B cell (primary cell): Measurements from ENCODE around the gene CLEC6A. TPM values are rescaled to one million over a fixed set of nuclear protein-coding genes. Genes with fewer than 3 reads are reported as not detected.

Experiments
- ATAC-seq: fragments of 200-7000 bp; cut with Tn5 transposase; one replicate; pipeline ENCODE4 v1.10.0; 2021; ENCODE audit warnings: low read depth, mild to moderate bottlenecking, moderate number of reproducible peaks, moderate library complexity
- CTCF ChIA-PET: fragments of 350-600 bp; sonication (Branson Sonifier 250); formaldehyde crosslinking; loops from one replicate; lab custom pipeline; 2021; ENCODE audit warnings: antibody characterized with exemption, inconsistent platforms; lab: Charles Lee
- POLR2A ChIA-PET: fragments of 350-600 bp; sonication (Branson Sonifier 250); formaldehyde crosslinking; loops from one replicate; lab custom pipeline; 2021; ENCODE audit warnings: antibody characterized with exemption; lab: Charles Lee
- DNase-seq: peaks from one replicate; pipeline ENCODE4 v3.0.0; 2013
- H2AFZ ChIP-seq: 2 replicates; pipeline ENCODE4 v1.6.1; 2012; ENCODE audit warnings: mild to moderate bottlenecking, low read depth, low read length; ENCODE audit not compliant: insufficient read depth, poor library complexity, severe bottlenecking
- H3K27ac ChIP-seq, 2 donors: 1 replicate in 1 of 2; 2 replicates in 1 of 2; pipeline ENCODE4 v1.5.1; 2012 to 2013; ENCODE audit warnings: low read length in 2 of 2, mild to moderate bottlenecking in 2 of 2, moderate library complexity in 1 of 2
- H3K27me3 ChIP-seq, 4 experiments: fragments of 200-600 bp in 1 of 4; sonication (generic) in 1 of 4; replicated peaks in 1 of 4; 1 replicate in 2 of 4; 2 replicates in 2 of 4; pipeline versions ENCODE4 v1.6.1 to v1.7.0; 2013 to 2016; ENCODE audit warnings: low read length in 3 of 4, mild to moderate bottlenecking in 2 of 4, mixed read lengths in 1 of 4, moderate library complexity in 1 of 4; ENCODE audit not compliant: insufficient read depth in 4 of 4, control insufficient read depth in 3 of 4; ENCODE audit errors: control extremely low read depth in 1 of 4
- H3K36me3 ChIP-seq, 2 experiments: replicated peaks in 1 of 2; 1 replicate in 1 of 2; 2 replicates in 1 of 2; pipeline versions ENCODE4 v1.6.1 to v1.7.1; 2013; ENCODE audit warnings: low read length in 1 of 2; ENCODE audit not compliant: insufficient read depth in 2 of 2, control insufficient read depth in 1 of 2; ENCODE audit errors: control extremely low read depth in 1 of 2, extremely low read depth in 1 of 2
- H3K4me1 ChIP-seq, 2 donors: fragments of 200-600 bp in 1 of 2; sonication (generic) in 1 of 2; 1 replicate in 1 of 2; 2 replicates in 1 of 2; pipeline versions ENCODE4 v1.5.1 to v1.6.1; 2013 to 2017; ENCODE audit warnings: low read length in 2 of 2; ENCODE audit not compliant: control insufficient read depth in 2 of 2, insufficient read depth in 2 of 2
- H3K4me2 ChIP-seq: replicated peaks from 2 replicates; pipeline ENCODE3; 2012; ENCODE audit warnings: mild to moderate bottlenecking, low read depth, low read length; ENCODE audit not compliant: poor library complexity, severe bottlenecking
- H3K4me3 ChIP-seq, 5 experiments: fragments of 200-600 bp in 1 of 5; sonication (generic) in 1 of 5; 1 replicate in 3 of 5; 2 replicates in 2 of 5; pipeline versions ENCODE4 v1.5.1 to v1.7.0; 2011 to 2016; ENCODE audit warnings: low read length in 4 of 5, mild to moderate bottlenecking in 4 of 5, low read depth in 2 of 5, control low read depth in 1 of 5, moderate library complexity in 1 of 5; ENCODE audit not compliant: insufficient read depth in 1 of 5; ENCODE audit errors: control extremely low read depth in 1 of 5, extremely low read depth in 1 of 5
- H3K79me2 ChIP-seq: fragments of 200-600 bp; sonication (generic); one replicate; pipeline ENCODE4 v1.6.0; 2016; ENCODE audit warnings: low read length; ENCODE audit not compliant: control insufficient read depth, insufficient read depth
- H3K9ac ChIP-seq: fragments of 200-600 bp; sonication (generic); 2 replicates; pipeline ENCODE4 v1.6.1; 2017; ENCODE audit warnings: mild to moderate bottlenecking, low read length, moderate library complexity
- H3K9me3 ChIP-seq, 3 donors: one replicate each; pipeline versions ENCODE4 v1.6.1 to v1.7.1; 2013; ENCODE audit warnings: low read length in 2 of 3; ENCODE audit not compliant: control insufficient read depth in 2 of 3, insufficient read depth in 1 of 3; ENCODE audit errors: control extremely low read depth in 1 of 3
- H4K20me1 ChIP-seq: 2 replicates; pipeline ENCODE4 v1.6.0; 2012; ENCODE audit warnings: mild to moderate bottlenecking, low read length; ENCODE audit not compliant: insufficient read depth, control insufficient read depth, poor library complexity, severe bottlenecking
- H3K27ac Mint-ChIP-seq: one replicate; pipeline ENCODE4 v1.8.0; 2021; ENCODE audit warnings: mixed read lengths
- H3K27me3 Mint-ChIP-seq: one replicate; pipeline ENCODE4 v1.8.0; 2021; ENCODE audit warnings: mixed read lengths
- H3K4me1 Mint-ChIP-seq: one replicate; pipeline ENCODE4 v1.8.0; 2021; ENCODE audit warnings: mixed read lengths
- H3K4me3 Mint-ChIP-seq: one replicate; pipeline ENCODE4 v1.8.0; 2021; ENCODE audit warnings: mixed read lengths
- H3K9me3 Mint-ChIP-seq: one replicate; pipeline ENCODE4 v1.8.0; 2022; ENCODE audit warnings: mixed read lengths; ENCODE audit not compliant: insufficient read depth
- CTCF ChIP-seq: fragments of 200-600 bp; IDR thresholded peaks from one replicate; pipeline ENCODE4 v1.8.0; 2022; ENCODE audit warnings: antibody characterized with exemption, mild to moderate bottlenecking
- EZH2 ChIP-seq: IDR thresholded peaks from 2 replicates; pipeline ENCODE4 v1.6.1; 2012; ENCODE audit warnings: borderline replicate concordance, low read depth, mild to moderate bottlenecking, moderate library complexity, low read length; ENCODE audit not compliant: insufficient read depth, poor library complexity, severe bottlenecking
- WGBS: methylation state at CpG from one replicate; pipeline ENCODE4 v1.1.5; 2013; ENCODE audit warnings: missing lambda C conversion rate; ENCODE audit not compliant: insufficient coverage; 5-methylcytosine and 5-hydroxymethylcytosine counted together
- intact Hi-C: fragments of 100-400 bp; cut with micrococcal nuclease; formaldehyde crosslinking; loops from one replicate; pipeline ENCODE4 v1.10.0; 2022
- polyA plus RNA-seq: library from polyadenylated mRNA; depleted of rRNA; stranded (reverse); fragments of >200 nt; gene quantifications from 2 replicates; pipeline ENCODE4 v1.2.3, GENCODE V29; 2012
- total RNA-seq, 2 donors: library from RNA; stranded (reverse); fragments of 120-200 nt in 1 of 2; gene quantifications; 1 replicate in 1 of 2; 2 replicates in 1 of 2; pipeline versions ENCODE4 v1.2.3 to v1.2.4, GENCODE V29; 2013 to 2022

Gene CLEC6A
- total and polyA plus RNA-seq, 2 donors (not counting 1 experiment from before 2014, with no cell fraction given): 0.07 TPM; not detected in 1

DNA sequence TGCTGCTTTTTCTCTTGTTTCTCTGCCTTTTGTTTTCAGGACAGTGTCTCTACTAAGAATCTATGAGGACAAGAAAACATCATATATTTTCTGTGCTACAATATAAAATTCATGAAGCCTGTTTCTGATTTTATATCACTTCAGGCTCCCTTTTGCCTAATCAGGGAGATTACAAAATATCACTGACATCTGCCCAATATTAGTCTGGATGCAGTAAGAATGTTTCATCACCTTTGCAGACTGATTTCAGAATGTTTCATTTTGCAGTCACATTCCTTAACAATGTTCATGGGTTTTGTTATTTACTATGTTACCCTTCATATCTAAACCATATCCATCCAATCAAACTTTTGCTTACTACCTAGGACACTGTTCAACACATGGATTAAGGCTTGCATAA, 491 bp upstream of the CLEC6A start:
- ATAC-seq: no peak
- Histone ChIP-seq H3K27me3 (peaks cover 0 to 8% (median 2%) of the 10 kb centered on the region in 4 experiments), H3K4me2 (no peak overlapping the region), H3K36me3 (no peaks in the 10 kb centered on the region), H3K4me1 (no peaks in the 10 kb centered on the region), H3K9ac (no peak overlapping the region), H4K20me1 (no peaks in the 10 kb centered on the region), H3K79me2 (no peaks in the 10 kb centered on the region), H3K4me3 (no peak overlapping the region), H2AFZ (no peak overlapping the region), H3K9me3 (no peaks in the 10 kb centered on the region), H3K27ac (no peak overlapping the region)
- TF ChIP-seq CTCF (no peak), EZH2 (no peak)
- Mint-ChIP-seq H3K9me3 (no peaks in the 10 kb centered on the region), H3K27ac (no peak overlapping the region), H3K27me3 (peaks cover 43% of the 10 kb centered on the region), H3K4me3 (no peak overlapping the region), H3K4me1 (no peaks in the 10 kb centered on the region)
- ChIA-PET POLR2A (no interaction called here), CTCF (no interaction called here)
- intact Hi-C loops: no loop called here
- no peak for DNase-seq

DNA sequence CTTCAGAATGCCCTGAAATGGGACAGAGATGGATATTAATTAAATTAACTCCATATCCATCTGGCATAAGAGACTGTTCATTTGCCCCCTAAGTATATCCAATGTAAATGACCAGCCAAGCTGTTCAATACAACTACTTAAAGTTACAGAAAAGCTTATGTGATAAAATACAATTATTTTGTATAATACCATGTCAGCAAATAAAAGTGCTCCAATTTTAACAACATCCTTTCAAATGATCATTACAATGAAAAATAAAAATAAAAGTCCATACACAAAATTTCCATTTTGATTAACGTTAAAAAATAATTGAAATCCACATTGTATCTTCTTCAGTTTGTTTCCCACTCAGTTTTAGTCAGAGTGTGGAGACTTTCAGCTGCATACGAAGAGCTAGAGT, 5.7 kb downstream of the CLEC6A start:
- Histone ChIP-seq H3K9ac (no peak overlapping the region), H3K27ac (no peak overlapping the region), H4K20me1 (no peaks in the 10 kb centered on the region), H3K79me2 (no peaks in the 10 kb centered on the region), H2AFZ (no peak overlapping the region), H3K9me3 (no peaks in the 10 kb centered on the region), H3K4me1 (no peaks in the 10 kb centered on the region), H3K36me3 (no peaks in the 10 kb centered on the region), H3K4me2 (no peak overlapping the region), H3K27me3 (peaks cover 0 to 4% (median 1%) of the 10 kb centered on the region in 4 experiments), H3K4me3 (no peak overlapping the region)
- DNase-seq (no peak), ATAC-seq (no peak)
- ChIA-PET POLR2A (no interaction called here), CTCF (no interaction called here)
- Mint-ChIP-seq H3K27me3 (peaks cover 35% of the 10 kb centered on the region), H3K27ac (no peak overlapping the region), H3K4me3 (no peak overlapping the region), H3K4me1 (no peaks in the 10 kb centered on the region), H3K9me3 (no peaks in the 10 kb centered on the region)
- 100% methylated on average over 1 of the region's 2 CpGs for WGBS
- TF ChIP-seq CTCF (no peak), EZH2 (no peak)
- intact Hi-C loops: no loop called here
